GM12892 (cell line): Measurements from ENCODE around the gene ABLIM3.

Experiments used
- POLR2A ChIP-seq: IDR thresholded peaks from 2 replicates; pipeline ENCODE4 v1.6.1; 2011; ENCODE audit warnings: low read depth, low read length, control low read depth
- POLR2AphosphoS5 ChIP-seq: IDR thresholded peaks from 2 replicates; pipeline ENCODE4 v1.6.1; 2011; ENCODE audit warnings: low read depth, low read length, control low read depth
- TAF1 ChIP-seq: IDR thresholded peaks from 2 replicates; pipeline ENCODE4 v1.6.1; 2011; ENCODE audit warnings: low read depth, mild to moderate bottlenecking, control low read depth, low read length, borderline replicate concordance

GRCh38 chr5:149205625-149206523 is 64.6 kb downstream of the ABLIM3 start:
- TF ChIP-seq POLR2AphosphoS5 (no peak), TAF1 (no peak), POLR2A (no peak)
